HEK293 (cell line): ENCODE data around the gene MAN2B2.

ENCODE experiments used
- CTCF ChIA-PET: fragments of 350-600 bp; formaldehyde crosslinking; extraction: SDS; loops from one replicate; lab custom pipeline; 2021; ENCODE audit warnings: antibody characterized with exemption; lab: Yijun Ruan, JAX
- POLR2A ChIA-PET: fragments of 300-600 bp; formaldehyde crosslinking; extraction: SDS; loops from one replicate; lab custom pipeline; 2020; ENCODE audit warnings: antibody characterized with exemption, inconsistent platforms; lab: Yijun Ruan, JAX
- H3K27ac ChIP-seq: fragments of 200-500 bp; sonication (Bioruptor generic); 2 replicates; pipeline ENCODE4 v1.5.1; 2014; ENCODE audit warnings: low read depth, low read length, control low read depth, inconsistent platforms; ENCODE audit errors: extremely low read depth
- H3K36me3 ChIP-seq, 2 experiments: fragments of 200-500 bp in 1 of 2; sonication (Bioruptor generic) in 1 of 2; 1 replicate in 1 of 2; 2 replicates in 1 of 2; pipeline ENCODE4 v1.5.1; 2014 to 2017; ENCODE audit warnings: inconsistent platforms in 2 of 2, low read length in 2 of 2; ENCODE audit not compliant: control insufficient read depth in 2 of 2, insufficient read depth in 1 of 2
- H3K4me1 ChIP-seq: fragments of 200-500 bp; sonication (Bioruptor generic); 2 replicates; pipeline ENCODE4 v1.5.1; 2014; ENCODE audit warnings: mild to moderate bottlenecking, low read length, inconsistent platforms; ENCODE audit not compliant: control insufficient read depth, insufficient read depth
- H3K4me3 ChIP-seq: 2 replicates; pipeline ENCODE4 v1.5.1; 2011; ENCODE audit warnings: low read depth, mild to moderate bottlenecking, control low read depth, low read length, moderate library complexity
- H3K9me3 ChIP-seq: fragments of 200-500 bp; sonication (Bioruptor generic); 2 replicates; pipeline ENCODE4 v1.5.1; 2014; ENCODE audit warnings: low read depth, low read length, inconsistent platforms; ENCODE audit not compliant: control insufficient read depth, insufficient read depth
- EGR2 ChIP-seq: fragments of 450-650 bp; formaldehyde crosslinking; IDR thresholded peaks from 2 replicates; pipeline ENCODE4 v1.5.1; 2016; ENCODE audit warnings: low read depth, missing biosample characterization, missing genetic modification characterization
- IKZF3 ChIP-seq: fragments of 450-650 bp; IDR thresholded peaks from 2 replicates; pipeline ENCODE4 v1.5.0; 2018; ENCODE audit warnings: missing biosample characterization, mild to moderate bottlenecking, missing genetic modification characterization, moderate library complexity
- KLF10 ChIP-seq: fragments of 450-650 bp; IDR thresholded peaks from 2 replicates; pipeline ENCODE4 v1.5.1; 2018; ENCODE audit warnings: missing biosample characterization, mild to moderate bottlenecking, missing genetic modification characterization
- KLF9 ChIP-seq: fragments of 450-650 bp; formaldehyde crosslinking; IDR thresholded peaks from 2 replicates; pipeline ENCODE4 v1.5.1; 2016; ENCODE audit warnings: missing biosample characterization, missing genetic modification characterization, low read depth
- SCRT2 ChIP-seq: fragments of 450-650 bp; formaldehyde crosslinking; IDR thresholded peaks from 2 replicates; pipeline ENCODE4 v1.5.1; 2016; ENCODE audit warnings: missing biosample characterization, missing genetic modification characterization
- SP2 ChIP-seq: fragments of 450-650 bp; formaldehyde crosslinking; IDR thresholded peaks from 2 replicates; pipeline ENCODE4 v1.5.1; 2016; ENCODE audit warnings: missing biosample characterization, missing genetic modification characterization
- SP7 ChIP-seq: fragments of 450-650 bp; formaldehyde crosslinking; IDR thresholded peaks from 2 replicates; pipeline ENCODE4 v1.5.1; 2016; ENCODE audit warnings: missing biosample characterization, missing genetic modification characterization
- YY1 ChIP-seq: fragments of 450-650 bp; formaldehyde crosslinking; IDR thresholded peaks from 2 replicates; pipeline ENCODE4 v1.5.1; 2018; ENCODE audit warnings: missing biosample characterization, missing genetic modification characterization
- ZFHX2 ChIP-seq: fragments of 450-650 bp; formaldehyde crosslinking; conservative IDR thresholded peaks from 2 replicates; pipeline ENCODE4 v1.5.1; 2016; ENCODE audit warnings: missing biosample characterization, missing genetic modification characterization
- ZNF184 ChIP-seq: fragments of 450-650 bp; IDR thresholded peaks from 2 replicates; pipeline ENCODE4 v1.5.1; 2018; ENCODE audit warnings: missing biosample characterization, mild to moderate bottlenecking, missing genetic modification characterization
- ZNF221 ChIP-seq: fragments of 450-650 bp; formaldehyde crosslinking; IDR thresholded peaks from 2 replicates; pipeline ENCODE4 v1.5.1; 2017; ENCODE audit warnings: missing biosample characterization, missing genetic modification characterization, borderline replicate concordance
- ZNF239 ChIP-seq: fragments of 450-650 bp; formaldehyde crosslinking; IDR thresholded peaks from 2 replicates; pipeline ENCODE4 v1.5.1; 2016; ENCODE audit warnings: missing biosample characterization, missing genetic modification characterization
- ZNF274 ChIP-seq, 2 experiments: fragments of 200-500 bp in 1 of 2; fragments of 450-650 bp in 1 of 2; sonication (Bioruptor generic) in 1 of 2; formaldehyde crosslinking in 1 of 2; IDR thresholded peaks; 2 replicates each; pipeline versions ENCODE4 v1.5.1 to v1.6.1; 2014 to 2016; ENCODE audit warnings: borderline replicate concordance in 1 of 2, inconsistent platforms in 1 of 2, low read length in 1 of 2, missing biosample characterization in 1 of 2, missing genetic modification characterization in 1 of 2
- ZNF341 ChIP-seq: fragments of 450-650 bp; formaldehyde crosslinking; IDR thresholded peaks from 2 replicates; pipeline ENCODE4; 2016; ENCODE audit warnings: low read depth, missing biosample characterization, missing genetic modification characterization
- ZNF366 ChIP-seq: fragments of 450-650 bp; formaldehyde crosslinking; conservative IDR thresholded peaks from 2 replicates; pipeline ENCODE4 v1.5.1; 2016; ENCODE audit warnings: missing biosample characterization, missing genetic modification characterization
- ZNF391 ChIP-seq: fragments of 450-650 bp; formaldehyde crosslinking; IDR thresholded peaks from 2 replicates; pipeline ENCODE4 v1.5.1; 2016; ENCODE audit warnings: low read depth, missing biosample characterization, missing genetic modification characterization, borderline replicate concordance
- ZNF48 ChIP-seq: fragments of 450-650 bp; formaldehyde crosslinking; IDR thresholded peaks from 2 replicates; pipeline ENCODE4 v1.5.1; 2016; ENCODE audit warnings: missing biosample characterization, missing genetic modification characterization
- ZNF571 ChIP-seq: fragments of 450-650 bp; formaldehyde crosslinking; IDR thresholded peaks from 2 replicates; pipeline ENCODE4 v1.5.0; 2017; ENCODE audit warnings: missing biosample characterization, missing genetic modification characterization
- TF ChIP-seq, protein P1 (sequence below): fragments of 450-650 bp; formaldehyde crosslinking; IDR thresholded peaks from 2 replicates; pipeline ENCODE4 v1.5.1; 2016; ENCODE audit warnings: missing biosample characterization, missing genetic modification characterization
- TF ChIP-seq, protein P2 (sequence below): fragments of 450-650 bp; formaldehyde crosslinking; IDR thresholded peaks from 2 replicates; pipeline ENCODE4 v1.5.1; 2016; ENCODE audit warnings: missing biosample characterization, missing genetic modification characterization
- TF ChIP-seq, protein P3 (sequence below): IDR thresholded peaks from 2 replicates; pipeline ENCODE4 v1.6.1; 2011; ENCODE audit warnings: mild to moderate bottlenecking, low read depth, low read length, borderline replicate concordance
- TF ChIP-seq, protein P4 (sequence below): fragments of 450-650 bp; formaldehyde crosslinking; IDR thresholded peaks from 2 replicates; pipeline ENCODE4 v1.5.1; 2017; ENCODE audit warnings: missing biosample characterization, missing genetic modification characterization
- TF ChIP-seq, protein P5 (sequence below): fragments of 450-650 bp; formaldehyde crosslinking; IDR thresholded peaks from 2 replicates; pipeline ENCODE4 v1.5.1; 2016; ENCODE audit warnings: missing biosample characterization, missing genetic modification characterization
- TF ChIP-seq, protein P6 (sequence below): fragments of 450-650 bp; formaldehyde crosslinking; IDR thresholded peaks from 2 replicates; pipeline ENCODE4 v1.5.1; 2017; ENCODE audit warnings: missing biosample characterization, missing genetic modification characterization
- TF ChIP-seq, protein P7 (sequence below): fragments of 450-650 bp; formaldehyde crosslinking; IDR thresholded peaks from 2 replicates; pipeline ENCODE4 v1.5.1; 2016; ENCODE audit warnings: missing biosample characterization, missing genetic modification characterization

MAN2B2 gene

DNA sequence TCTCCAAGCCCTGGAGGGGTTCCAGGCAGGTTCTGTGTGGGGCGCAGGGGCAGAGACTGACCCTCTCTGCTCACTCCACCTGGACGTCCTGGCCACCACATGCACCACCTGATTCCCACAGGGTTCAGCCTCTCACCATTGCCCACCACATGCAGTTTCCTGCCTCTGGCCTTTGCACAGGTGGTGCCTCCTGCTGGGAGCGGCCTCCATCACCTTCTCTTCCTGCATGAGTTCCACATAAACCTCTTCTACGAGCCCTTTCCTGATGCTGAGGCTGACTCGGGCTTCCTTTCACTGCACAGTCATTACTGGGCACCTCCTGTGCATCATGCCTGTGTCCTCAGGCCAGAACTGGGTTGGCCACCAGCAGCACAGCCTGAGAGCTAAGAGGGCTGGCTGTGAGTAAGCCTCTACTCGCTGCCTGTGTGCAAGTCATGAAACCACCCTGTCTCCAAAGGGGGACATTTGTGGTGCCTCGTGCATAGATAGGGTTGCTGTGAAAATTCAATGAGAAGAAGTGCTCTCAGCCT lies 19.9 kb downstream of the MAN2B2 start:
- POLR2A ChIA-PET: no interaction called here
- no peak overlapping the region for H3K27ac ChIP-seq
- TF ChIP-seq, protein P1, sequence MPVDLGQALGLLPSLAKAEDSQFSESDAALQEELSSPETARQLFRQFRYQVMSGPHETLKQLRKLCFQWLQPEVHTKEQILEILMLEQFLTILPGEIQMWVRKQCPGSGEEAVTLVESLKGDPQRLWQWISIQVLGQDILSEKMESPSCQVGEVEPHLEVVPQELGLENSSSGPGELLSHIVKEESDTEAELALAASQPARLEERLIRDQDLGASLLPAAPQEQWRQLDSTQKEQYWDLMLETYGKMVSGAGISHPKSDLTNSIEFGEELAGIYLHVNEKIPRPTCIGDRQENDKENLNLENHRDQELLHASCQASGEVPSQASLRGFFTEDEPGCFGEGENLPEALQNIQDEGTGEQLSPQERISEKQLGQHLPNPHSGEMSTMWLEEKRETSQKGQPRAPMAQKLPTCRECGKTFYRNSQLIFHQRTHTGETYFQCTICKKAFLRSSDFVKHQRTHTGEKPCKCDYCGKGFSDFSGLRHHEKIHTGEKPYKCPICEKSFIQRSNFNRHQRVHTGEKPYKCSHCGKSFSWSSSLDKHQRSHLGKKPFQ (tag by site-specific recombination): no peak
- TF ChIP-seq ZNF221 (tag by site-specific recombination): no peak
- no peak for TF ChIP-seq ZNF274 (IDR thresholded peaks at IDR 0.05; ENCODE audit: low read length)
- TF ChIP-seq ZNF274 (tag by site-specific recombination; IDR thresholded peaks at IDR 0.05; ENCODE audit: borderline replicate concordance): no peak
- TF ChIP-seq ZNF571 (tag by site-specific recombination): no peak
- TF ChIP-seq ZNF391 (tag by site-specific recombination): no peak
- TF ChIP-seq SP2 (tag by site-specific recombination): no peak
- TF ChIP-seq, protein P2, sequence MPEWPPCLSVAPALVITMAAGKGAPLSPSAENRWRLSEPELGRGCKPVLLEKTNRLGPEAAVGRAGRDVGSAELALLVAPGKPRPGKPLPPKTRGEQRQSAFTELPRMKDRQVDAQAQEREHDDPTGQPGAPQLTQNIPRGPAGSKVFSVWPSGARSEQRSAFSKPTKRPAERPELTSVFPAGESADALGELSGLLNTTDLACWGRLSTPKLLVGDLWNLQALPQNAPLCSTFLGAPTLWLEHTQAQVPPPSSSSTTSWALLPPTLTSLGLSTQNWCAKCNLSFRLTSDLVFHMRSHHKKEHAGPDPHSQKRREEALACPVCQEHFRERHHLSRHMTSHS (tag by site-specific recombination): no peak
- TF ChIP-seq, protein P3, sequence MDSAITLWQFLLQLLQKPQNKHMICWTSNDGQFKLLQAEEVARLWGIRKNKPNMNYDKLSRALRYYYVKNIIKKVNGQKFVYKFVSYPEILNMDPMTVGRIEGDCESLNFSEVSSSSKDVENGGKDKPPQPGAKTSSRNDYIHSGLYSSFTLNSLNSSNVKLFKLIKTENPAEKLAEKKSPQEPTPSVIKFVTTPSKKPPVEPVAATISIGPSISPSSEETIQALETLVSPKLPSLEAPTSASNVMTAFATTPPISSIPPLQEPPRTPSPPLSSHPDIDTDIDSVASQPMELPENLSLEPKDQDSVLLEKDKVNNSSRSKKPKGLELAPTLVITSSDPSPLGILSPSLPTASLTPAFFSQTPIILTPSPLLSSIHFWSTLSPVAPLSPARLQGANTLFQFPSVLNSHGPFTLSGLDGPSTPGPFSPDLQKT: no peak
- TF ChIP-seq, protein P4, sequence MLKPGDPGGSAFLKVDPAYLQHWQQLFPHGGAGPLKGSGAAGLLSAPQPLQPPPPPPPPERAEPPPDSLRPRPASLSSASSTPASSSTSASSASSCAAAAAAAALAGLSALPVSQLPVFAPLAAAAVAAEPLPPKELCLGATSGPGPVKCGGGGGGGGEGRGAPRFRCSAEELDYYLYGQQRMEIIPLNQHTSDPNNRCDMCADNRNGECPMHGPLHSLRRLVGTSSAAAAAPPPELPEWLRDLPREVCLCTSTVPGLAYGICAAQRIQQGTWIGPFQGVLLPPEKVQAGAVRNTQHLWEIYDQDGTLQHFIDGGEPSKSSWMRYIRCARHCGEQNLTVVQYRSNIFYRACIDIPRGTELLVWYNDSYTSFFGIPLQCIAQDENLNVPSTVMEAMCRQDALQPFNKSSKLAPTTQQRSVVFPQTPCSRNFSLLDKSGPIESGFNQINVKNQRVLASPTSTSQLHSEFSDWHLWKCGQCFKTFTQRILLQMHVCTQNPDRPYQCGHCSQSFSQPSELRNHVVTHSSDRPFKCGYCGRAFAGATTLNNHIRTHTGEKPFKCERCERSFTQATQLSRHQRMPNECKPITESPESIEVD (tag by site-specific recombination): no peak
- TF ChIP-seq ZNF341 (tag by site-specific recombination): no peak
- no peak for TF ChIP-seq KLF10 (tag by site-specific recombination)
- no peak for TF ChIP-seq SP7 (tag by site-specific recombination)
- TF ChIP-seq, all 188 proteins: peak for 0
- H3K36me3 ChIP-seq: peaks cover 0 to 3% of the 10 kb centered on the region in 2 experiments; a peak in 1 of 3 replicates
- no peaks in the 10 kb centered on the region for H3K4me1 ChIP-seq
- no peaks in the 10 kb centered on the region for H3K9me3 ChIP-seq
- H3K4me3 ChIP-seq: no peak overlapping the region
- CTCF ChIA-PET: no interaction called here

DNA sequence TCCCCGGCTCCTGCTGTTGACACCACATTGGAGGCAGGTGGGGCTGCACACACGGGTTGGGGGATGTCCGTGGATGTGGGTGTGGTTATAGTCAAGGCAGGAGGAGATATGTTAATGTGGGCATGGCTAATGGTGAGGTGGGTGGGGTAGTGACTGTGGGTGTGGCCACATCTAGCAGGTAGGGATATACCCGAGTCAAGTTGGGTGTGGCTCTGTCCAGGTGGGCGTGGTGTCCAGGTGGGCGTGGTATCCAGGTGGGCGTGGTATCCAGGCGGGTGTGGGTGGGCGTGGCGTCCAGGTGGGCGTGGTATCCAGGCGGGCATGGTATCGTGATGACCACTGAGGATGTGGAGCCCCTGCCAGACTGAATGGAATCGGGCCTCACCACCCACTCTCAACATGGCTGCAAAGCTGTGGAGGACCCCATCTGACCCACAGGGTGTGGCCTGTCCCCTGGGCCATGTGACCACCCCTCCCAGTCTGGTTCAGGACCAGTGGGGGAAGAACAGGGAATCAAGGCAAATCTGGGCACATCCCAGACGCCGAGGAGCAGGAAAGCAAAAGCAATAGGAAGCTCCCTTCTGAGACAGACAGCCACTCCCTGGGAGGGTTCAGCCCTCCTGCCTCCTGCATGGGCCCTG lies 21.0 kb downstream of the MAN2B2 start:
- H3K4me3 ChIP-seq: no peak overlapping the region
- no peaks in the 10 kb centered on the region for H3K4me1 ChIP-seq
- POLR2A ChIA-PET: no interaction called here
- no peaks in the 10 kb centered on the region for H3K36me3 ChIP-seq
- CTCF ChIA-PET: no interaction called here
- no peaks in the 10 kb centered on the region for H3K9me3 ChIP-seq
- H3K27ac ChIP-seq: no peak overlapping the region
- TF ChIP-seq ZNF366 (tag by site-specific recombination) (no peak), ZNF48 (tag by site-specific recombination) (no peak), EGR2 (tag by site-specific recombination) (peak; percentile 85), SCRT2 (tag by site-specific recombination) (no peak), YY1 (tag by site-specific recombination) (no peak), KLF9 (tag by site-specific recombination) (peak; percentile 99), ZNF184 (tag by site-specific recombination) (no peak), ZFHX2 (tag by site-specific recombination) (peak; percentile 71), IKZF3 (no peak), ZNF239 (tag by site-specific recombination) (no peak)
- TF ChIP-seq, protein P5, sequence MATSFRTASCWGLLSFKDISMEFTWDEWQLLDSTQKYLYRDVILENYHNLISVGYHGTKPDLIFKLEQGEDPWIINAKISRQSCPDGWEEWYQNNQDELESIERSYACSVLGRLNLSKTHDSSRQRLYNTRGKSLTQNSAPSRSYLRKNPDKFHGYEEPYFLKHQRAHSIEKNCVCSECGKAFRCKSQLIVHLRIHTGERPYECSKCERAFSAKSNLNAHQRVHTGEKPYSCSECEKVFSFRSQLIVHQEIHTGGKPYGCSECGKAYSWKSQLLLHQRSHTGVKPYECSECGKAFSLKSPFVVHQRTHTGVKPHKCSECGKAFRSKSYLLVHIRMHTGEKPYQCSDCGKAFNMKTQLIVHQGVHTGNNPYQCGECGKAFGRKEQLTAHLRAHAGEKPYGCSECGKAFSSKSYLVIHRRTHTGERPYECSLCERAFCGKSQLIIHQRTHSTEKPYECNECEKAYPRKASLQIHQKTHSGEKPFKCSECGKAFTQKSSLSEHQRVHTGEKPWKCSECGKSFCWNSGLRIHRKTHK (tag by site-specific recombination): no peak
- TF ChIP-seq, protein P6, sequence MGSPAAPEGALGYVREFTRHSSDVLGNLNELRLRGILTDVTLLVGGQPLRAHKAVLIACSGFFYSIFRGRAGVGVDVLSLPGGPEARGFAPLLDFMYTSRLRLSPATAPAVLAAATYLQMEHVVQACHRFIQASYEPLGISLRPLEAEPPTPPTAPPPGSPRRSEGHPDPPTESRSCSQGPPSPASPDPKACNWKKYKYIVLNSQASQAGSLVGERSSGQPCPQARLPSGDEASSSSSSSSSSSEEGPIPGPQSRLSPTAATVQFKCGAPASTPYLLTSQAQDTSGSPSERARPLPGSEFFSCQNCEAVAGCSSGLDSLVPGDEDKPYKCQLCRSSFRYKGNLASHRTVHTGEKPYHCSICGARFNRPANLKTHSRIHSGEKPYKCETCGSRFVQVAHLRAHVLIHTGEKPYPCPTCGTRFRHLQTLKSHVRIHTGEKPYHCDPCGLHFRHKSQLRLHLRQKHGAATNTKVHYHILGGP (tag by site-specific recombination): no peak
- TF ChIP-seq, protein P7, sequence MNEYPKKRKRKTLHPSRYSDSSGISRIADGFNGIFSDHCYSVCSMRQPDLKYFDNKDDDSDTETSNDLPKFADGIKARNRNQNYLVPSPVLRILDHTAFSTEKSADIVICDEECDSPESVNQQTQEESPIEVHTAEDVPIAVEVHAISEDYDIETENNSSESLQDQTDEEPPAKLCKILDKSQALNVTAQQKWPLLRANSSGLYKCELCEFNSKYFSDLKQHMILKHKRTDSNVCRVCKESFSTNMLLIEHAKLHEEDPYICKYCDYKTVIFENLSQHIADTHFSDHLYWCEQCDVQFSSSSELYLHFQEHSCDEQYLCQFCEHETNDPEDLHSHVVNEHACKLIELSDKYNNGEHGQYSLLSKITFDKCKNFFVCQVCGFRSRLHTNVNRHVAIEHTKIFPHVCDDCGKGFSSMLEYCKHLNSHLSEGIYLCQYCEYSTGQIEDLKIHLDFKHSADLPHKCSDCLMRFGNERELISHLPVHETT (tag by site-specific recombination): no peak
